ENCODE results near the gene ZDHHC22.

The ZDHHC22 gene

DNA sequence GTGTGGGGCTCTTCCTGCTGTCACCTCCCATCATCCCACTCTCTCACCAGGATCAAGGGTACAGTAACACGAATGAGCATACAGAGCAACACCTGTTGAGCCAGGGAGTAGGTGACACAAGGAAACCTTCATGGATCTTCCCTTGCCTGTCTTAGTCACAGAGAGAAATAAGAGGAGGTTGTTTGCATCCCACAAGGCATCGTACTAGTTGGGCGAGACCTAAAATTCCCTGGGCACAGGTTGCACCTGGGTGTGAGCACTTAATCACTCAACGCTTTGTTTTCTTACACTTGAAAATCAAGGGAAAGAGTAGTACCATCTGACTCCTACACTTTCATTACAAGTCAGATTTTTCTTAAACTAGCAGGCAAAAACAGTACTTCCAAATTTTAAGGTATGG, 27.0 kb downstream of the ZDHHC22 start:
- TF ChIP-seq TAF1 (IDR thresholded peaks at IDR 0.05; ENCODE audit: low read depth) = no peak
- TF ChIP-seq CEBPB (IDR thresholded peaks at IDR 0.05) = no peak
- TF ChIP-seq TEAD4 (IDR thresholded peaks at IDR 0.05) = no peak
- TF ChIP-seq ZBTB7A (IDR thresholded peaks at IDR 0.05; ENCODE audit: low read depth) = no peak
- TF ChIP-seq, protein P1, sequence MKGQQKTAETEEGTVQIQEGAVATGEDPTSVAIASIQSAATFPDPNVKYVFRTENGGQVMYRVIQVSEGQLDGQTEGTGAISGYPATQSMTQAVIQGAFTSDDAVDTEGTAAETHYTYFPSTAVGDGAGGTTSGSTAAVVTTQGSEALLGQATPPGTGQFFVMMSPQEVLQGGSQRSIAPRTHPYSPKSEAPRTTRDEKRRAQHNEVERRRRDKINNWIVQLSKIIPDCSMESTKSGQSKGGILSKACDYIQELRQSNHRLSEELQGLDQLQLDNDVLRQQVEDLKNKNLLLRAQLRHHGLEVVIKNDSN (IDR thresholded peaks at IDR 0.05) = no peak
- no peak for TF ChIP-seq EGR1 (IDR thresholded peaks at IDR 0.05)
- no peak for TF ChIP-seq EP300 (IDR thresholded peaks at IDR 0.05; ENCODE audit: borderline replicate concordance)
- TF ChIP-seq, protein P2, sequence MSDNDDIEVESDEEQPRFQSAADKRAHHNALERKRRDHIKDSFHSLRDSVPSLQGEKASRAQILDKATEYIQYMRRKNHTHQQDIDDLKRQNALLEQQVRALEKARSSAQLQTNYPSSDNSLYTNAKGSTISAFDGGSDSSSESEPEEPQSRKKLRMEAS (IDR thresholded peaks at IDR 0.05) = no peak
- TF ChIP-seq CREB1 (IDR thresholded peaks at IDR 0.05; ENCODE audit: low read depth) = no peak
- no peak for TF ChIP-seq RAD21 (IDR thresholded peaks at IDR 0.05; ENCODE audit: low read depth)

DNA sequence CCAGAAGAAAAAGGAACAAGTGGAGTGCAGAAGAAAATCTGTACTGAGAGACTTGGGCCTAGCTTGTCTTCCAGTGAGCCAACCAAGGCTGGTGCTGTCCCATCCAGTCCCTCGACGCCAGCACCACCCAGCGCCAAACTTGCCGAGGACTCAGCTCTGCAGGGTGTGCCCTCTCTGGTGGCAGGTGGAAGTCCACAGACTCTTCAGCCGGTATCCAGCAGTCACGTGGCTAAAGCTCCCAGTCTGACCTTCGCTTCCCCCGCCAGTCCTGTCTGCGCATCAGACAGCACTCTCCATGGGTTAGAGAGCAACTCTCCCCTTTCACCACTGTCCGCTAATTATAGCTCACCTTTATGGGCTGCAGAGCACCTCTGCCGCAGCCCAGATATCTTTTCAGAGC, 27.9 kb downstream of the ZDHHC22 start:
- TF ChIP-seq TCF12 (IDR thresholded peaks at IDR 0.05; ENCODE audit: low read depth) (no peak), TEAD4 (IDR thresholded peaks at IDR 0.05) (no peak), CEBPB (IDR thresholded peaks at IDR 0.05) (no peak), EGR1 (IDR thresholded peaks at IDR 0.05) (no peak), YY1 (IDR thresholded peaks at IDR 0.05; ENCODE audit: low read depth) (no peak), FOXM1 (IDR thresholded peaks at IDR 0.05; ENCODE audit: borderline replicate concordance, low read depth) (no peak), NFIC (IDR thresholded peaks at IDR 0.05) (no peak), TAF1 (IDR thresholded peaks at IDR 0.05; ENCODE audit: low read depth) (no peak), EP300 (IDR thresholded peaks at IDR 0.05; ENCODE audit: borderline replicate concordance) (no peak), ZBTB7A (IDR thresholded peaks at IDR 0.05; ENCODE audit: low read depth) (no peak), CREB1 (IDR thresholded peaks at IDR 0.05; ENCODE audit: low read depth) (no peak), RAD21 (IDR thresholded peaks at IDR 0.05; ENCODE audit: low read depth) (no peak)
- TF ChIP-seq, protein P1 (IDR thresholded peaks at IDR 0.05) = no peak
- TF ChIP-seq, protein P2 (IDR thresholded peaks at IDR 0.05) = no peak
- TF ChIP-seq, protein P3, sequence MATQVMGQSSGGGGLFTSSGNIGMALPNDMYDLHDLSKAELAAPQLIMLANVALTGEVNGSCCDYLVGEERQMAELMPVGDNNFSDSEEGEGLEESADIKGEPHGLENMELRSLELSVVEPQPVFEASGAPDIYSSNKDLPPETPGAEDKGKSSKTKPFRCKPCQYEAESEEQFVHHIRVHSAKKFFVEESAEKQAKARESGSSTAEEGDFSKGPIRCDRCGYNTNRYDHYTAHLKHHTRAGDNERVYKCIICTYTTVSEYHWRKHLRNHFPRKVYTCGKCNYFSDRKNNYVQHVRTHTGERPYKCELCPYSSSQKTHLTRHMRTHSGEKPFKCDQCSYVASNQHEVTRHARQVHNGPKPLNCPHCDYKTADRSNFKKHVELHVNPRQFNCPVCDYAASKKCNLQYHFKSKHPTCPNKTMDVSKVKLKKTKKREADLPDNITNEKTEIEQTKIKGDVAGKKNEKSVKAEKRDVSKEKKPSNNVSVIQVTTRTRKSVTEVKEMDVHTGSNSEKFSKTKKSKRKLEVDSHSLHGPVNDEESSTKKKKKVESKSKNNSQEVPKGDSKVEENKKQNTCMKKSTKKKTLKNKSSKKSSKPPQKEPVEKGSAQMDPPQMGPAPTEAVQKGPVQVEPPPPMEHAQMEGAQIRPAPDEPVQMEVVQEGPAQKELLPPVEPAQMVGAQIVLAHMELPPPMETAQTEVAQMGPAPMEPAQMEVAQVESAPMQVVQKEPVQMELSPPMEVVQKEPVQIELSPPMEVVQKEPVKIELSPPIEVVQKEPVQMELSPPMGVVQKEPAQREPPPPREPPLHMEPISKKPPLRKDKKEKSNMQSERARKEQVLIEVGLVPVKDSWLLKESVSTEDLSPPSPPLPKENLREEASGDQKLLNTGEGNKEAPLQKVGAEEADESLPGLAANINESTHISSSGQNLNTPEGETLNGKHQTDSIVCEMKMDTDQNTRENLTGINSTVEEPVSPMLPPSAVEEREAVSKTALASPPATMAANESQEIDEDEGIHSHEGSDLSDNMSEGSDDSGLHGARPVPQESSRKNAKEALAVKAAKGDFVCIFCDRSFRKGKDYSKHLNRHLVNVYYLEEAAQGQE (IDR thresholded peaks at IDR 0.05; ENCODE audit: low read depth) = no peak

DNA sequence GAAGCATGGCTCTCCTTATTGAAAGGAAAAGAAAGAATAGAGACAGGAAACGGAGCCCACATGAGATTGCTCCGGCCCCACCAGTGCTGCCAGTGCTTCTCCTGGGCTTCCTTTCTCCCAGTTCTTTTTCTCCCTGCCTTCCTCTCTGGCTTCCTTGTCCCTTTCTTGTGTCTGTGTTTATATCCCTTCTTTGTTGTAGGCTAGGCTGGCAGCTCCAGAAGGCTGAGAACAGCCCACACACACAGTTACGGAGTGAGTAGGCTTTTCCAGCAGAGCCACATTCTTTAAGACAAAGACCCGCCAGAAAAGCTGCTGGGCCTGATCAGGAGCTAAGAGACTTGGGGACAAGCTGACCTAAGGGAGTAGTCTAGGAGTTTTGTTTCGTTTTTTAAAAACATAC, 30.6 kb downstream of the ZDHHC22 start:
- peak; percentile 68; the same call in 1 of the 2 replicates for TF ChIP-seq EGR1 (IDR thresholded peaks at IDR 0.05)
- TF ChIP-seq NFIC (IDR thresholded peaks at IDR 0.05) = peak; percentile 51
- TF ChIP-seq EP300 (IDR thresholded peaks at IDR 0.05; ENCODE audit: borderline replicate concordance) = peak; percentile 61; the same call in 1 of the 2 replicates
- peak; percentile 17; the same call in 1 of the 2 replicates for TF ChIP-seq RAD21 (IDR thresholded peaks at IDR 0.05; ENCODE audit: low read depth)
- TF ChIP-seq, protein P2 (IDR thresholded peaks at IDR 0.05) = peak; percentile 53; the same call in 1 of the 2 replicates
- TF ChIP-seq TAF1 (IDR thresholded peaks at IDR 0.05; ENCODE audit: low read depth) = no peak
- TF ChIP-seq TEAD4 (IDR thresholded peaks at IDR 0.05) = peak; percentile 83
- peak; percentile 79 for TF ChIP-seq TCF12 (IDR thresholded peaks at IDR 0.05; ENCODE audit: low read depth)
- TF ChIP-seq YY1 (IDR thresholded peaks at IDR 0.05; ENCODE audit: low read depth) = no peak

DNA sequence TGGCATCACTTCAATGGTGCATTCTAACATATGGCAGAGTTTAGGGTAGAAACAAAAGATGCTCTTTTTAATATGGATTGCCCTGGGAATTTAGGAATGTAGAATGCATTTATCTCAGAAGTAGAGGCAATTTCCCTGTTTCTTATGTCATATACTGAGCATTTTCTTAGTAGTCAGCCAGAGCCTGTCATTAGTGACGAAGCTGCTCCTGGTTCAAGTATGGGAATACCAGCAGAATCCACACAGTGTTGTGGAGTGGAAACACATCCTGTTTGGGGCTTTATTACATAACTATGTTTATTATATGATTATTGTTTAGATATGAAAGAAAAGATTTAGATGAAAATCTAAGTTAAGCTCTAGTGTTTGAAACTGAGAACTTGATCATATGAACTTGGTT, 31.3 kb downstream of the ZDHHC22 start:
- TF ChIP-seq EGR1 (IDR thresholded peaks at IDR 0.05) = no peak
- TF ChIP-seq TCF12 (IDR thresholded peaks at IDR 0.05; ENCODE audit: low read depth) = no peak
- TF ChIP-seq, protein P1 (IDR thresholded peaks at IDR 0.05) = no peak
- no peak for TF ChIP-seq YY1 (IDR thresholded peaks at IDR 0.05; ENCODE audit: low read depth)

DNA sequence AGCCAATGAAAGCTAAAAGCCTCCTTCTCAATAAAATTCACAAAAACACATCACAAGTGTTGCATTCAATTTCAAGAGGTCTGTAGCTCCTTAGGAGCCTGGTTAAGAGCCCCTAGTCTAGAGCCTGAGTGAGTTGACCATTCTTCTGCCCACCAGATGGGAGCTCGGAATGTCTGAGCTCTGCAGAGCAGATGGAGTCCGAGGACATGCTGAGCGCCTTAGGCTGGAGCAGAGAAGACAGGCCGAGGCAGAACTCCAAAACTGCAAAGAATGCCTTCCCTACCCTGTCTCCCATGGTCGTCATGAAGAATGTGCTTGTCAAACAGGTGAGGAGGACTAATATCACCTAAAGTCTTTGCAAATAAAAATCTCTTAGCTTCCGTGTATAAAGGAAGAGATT, 31.9 kb downstream of the ZDHHC22 start:
- TF ChIP-seq ZBTB7A (IDR thresholded peaks at IDR 0.05; ENCODE audit: low read depth) = no peak
- TF ChIP-seq, protein P1 (IDR thresholded peaks at IDR 0.05) = no peak
- no peak for TF ChIP-seq TAF1 (IDR thresholded peaks at IDR 0.05; ENCODE audit: low read depth)
- no peak for TF ChIP-seq TEAD4 (IDR thresholded peaks at IDR 0.05)
- TF ChIP-seq, protein P3 (IDR thresholded peaks at IDR 0.05; ENCODE audit: low read depth) = no peak
- TF ChIP-seq NFIC (IDR thresholded peaks at IDR 0.05) = no peak
- no peak for TF ChIP-seq RAD21 (IDR thresholded peaks at IDR 0.05; ENCODE audit: low read depth)
- TF ChIP-seq YY1 (IDR thresholded peaks at IDR 0.05; ENCODE audit: low read depth) = no peak
- no peak for TF ChIP-seq EP300 (IDR thresholded peaks at IDR 0.05; ENCODE audit: borderline replicate concordance)
- no peak for TF ChIP-seq FOXM1 (IDR thresholded peaks at IDR 0.05; ENCODE audit: borderline replicate concordance, low read depth)
- no peak for TF ChIP-seq CREB1 (IDR thresholded peaks at IDR 0.05; ENCODE audit: low read depth)
- TF ChIP-seq CEBPB (IDR thresholded peaks at IDR 0.05) = no peak
- no peak for TF ChIP-seq EGR1 (IDR thresholded peaks at IDR 0.05)
- TF ChIP-seq, protein P2 (IDR thresholded peaks at IDR 0.05) = no peak
- TF ChIP-seq TCF12 (IDR thresholded peaks at IDR 0.05; ENCODE audit: low read depth) = no peak
